GM23338 (cell line): ENCODE results near the gene AVPR1B. TPM values are rescaled to one million over a fixed set of nuclear protein-coding genes. Genes with fewer than 3 reads are reported as not detected.

ENCODE experiments used
- ATAC-seq: fragments of 200-7000 bp; cut with Tn5 transposase; 3 replicates; pipeline ENCODE4 v1.9.1; 2020
- DNase-seq: peaks from one replicate; pipeline ENCODE4 v3.0.0-alpha.2; 2015; ENCODE audit warnings: low spot score
- H2AFZ ChIP-seq: fragments of 200-600 bp; sonication (generic); 2 replicates; pipeline ENCODE4 v1.8.0; 2016; ENCODE audit warnings: antibody characterized with exemption, mild to moderate bottlenecking, moderate library complexity
- H3F3A ChIP-seq: fragments of 200-600 bp; sonication (generic); replicated peaks from 2 replicates; pipeline ENCODE4 v1.8.0; 2017; ENCODE audit warnings: antibody characterized with exemption, mixed run types, low read depth
- H3K27ac ChIP-seq: fragments of 200-600 bp; sonication (generic); 2 replicates; pipeline ENCODE4 v1.6.1; 2016; ENCODE audit warnings: low read depth
- H3K27me3 ChIP-seq: fragments of 200-600 bp; sonication (generic); 2 replicates; pipeline ENCODE4 v1.8.0; 2016; ENCODE audit warnings: mild to moderate bottlenecking, mixed run types, moderate library complexity; ENCODE audit not compliant: insufficient read depth
- H3K36me3 ChIP-seq: fragments of 200-600 bp; sonication (generic); 2 replicates; pipeline ENCODE4 v1.8.0; 2016; ENCODE audit warnings: mild to moderate bottlenecking; ENCODE audit not compliant: insufficient read depth
- H3K4me1 ChIP-seq: fragments of 200-600 bp; sonication (generic); 2 replicates; pipeline ENCODE4 v1.8.0; 2016; ENCODE audit warnings: mild to moderate bottlenecking, moderate library complexity; ENCODE audit not compliant: insufficient read depth
- H3K4me2 ChIP-seq: fragments of 200-600 bp; sonication (generic); 2 replicates; pipeline ENCODE4 v1.7.1; 2017; ENCODE audit warnings: mixed run types
- H3K4me3 ChIP-seq: fragments of 200-600 bp; sonication (generic); 2 replicates; pipeline ENCODE4 v1.6.1; 2016; ENCODE audit warnings: mixed run types
- H3K79me2 ChIP-seq: fragments of 200-600 bp; sonication (generic); replicated peaks from 2 replicates; pipeline ENCODE4 v1.8.0; 2017; ENCODE audit warnings: mild to moderate bottlenecking; ENCODE audit not compliant: insufficient read depth
- H3K9me2 ChIP-seq: fragments of 200-600 bp; sonication (generic); 2 replicates; pipeline ENCODE4 v1.8.0; 2017; ENCODE audit not compliant: insufficient read depth
- H4K20me1 ChIP-seq: fragments of 200-600 bp; sonication (generic); replicated peaks from 2 replicates; pipeline ENCODE4 v1.8.0; 2017; ENCODE audit warnings: mild to moderate bottlenecking; ENCODE audit not compliant: insufficient read depth
- H3K27ac Mint-ChIP-seq: 2 replicates; pipeline ENCODE4 v1.8.0; 2020; ENCODE audit warnings: inconsistent platforms, mild to moderate bottlenecking, moderate library complexity, mixed read lengths
- H3K27me3 Mint-ChIP-seq: 3 replicates; pipeline ENCODE4 v1.8.0; 2022; ENCODE audit warnings: low read depth, mild to moderate bottlenecking, moderate library complexity, mixed read lengths, inconsistent platforms; ENCODE audit not compliant: insufficient read depth, poor library complexity
- H3K36me3 Mint-ChIP-seq: 3 replicates; pipeline ENCODE4 v1.8.0; 2021; ENCODE audit warnings: low read depth, mild to moderate bottlenecking, inconsistent platforms, moderate library complexity, mixed read lengths
- H3K4me1 Mint-ChIP-seq: 3 replicates; pipeline ENCODE4 v1.8.0; 2020; ENCODE audit warnings: mild to moderate bottlenecking, inconsistent platforms, mixed read lengths
- H3K4me3 Mint-ChIP-seq: 3 replicates; pipeline ENCODE4 v1.8.0; 2021; ENCODE audit warnings: moderate library complexity, mild to moderate bottlenecking, inconsistent platforms, mixed read lengths
- H3K9me3 Mint-ChIP-seq: 3 replicates; pipeline ENCODE4 v1.8.0; 2020; ENCODE audit warnings: moderate library complexity, mild to moderate bottlenecking, inconsistent platforms, mixed read lengths
- ETS1 ChIP-seq: IDR thresholded peaks from 2 replicates; pipeline ENCODE4 v1.6.1; 2016; ENCODE audit warnings: antibody characterized with exemption
- EZH2 ChIP-seq: fragments of 200-600 bp; sonication (generic); IDR thresholded peaks from one replicate; pipeline ENCODE4 v1.8.0; 2017; ENCODE audit warnings: antibody characterized with exemption, mild to moderate bottlenecking, low read depth; ENCODE audit not compliant: unreplicated experiment
- EZH2phosphoT487 ChIP-seq: fragments of 200-600 bp; sonication (generic); IDR thresholded peaks from one replicate; pipeline ENCODE4 v1.8.1; 2018; ENCODE audit warnings: antibody characterized with exemption; ENCODE audit not compliant: unreplicated experiment
- NANOG ChIP-seq: IDR thresholded peaks from 2 replicates; pipeline ENCODE4 v1.6.1; 2016; ENCODE audit warnings: antibody characterized with exemption, borderline replicate concordance
- POLR2AphosphoS5 ChIP-seq: IDR thresholded peaks from 2 replicates; pipeline ENCODE4 v1.6.1; 2016; ENCODE audit warnings: antibody characterized with exemption, low read depth
- REST ChIP-seq: IDR thresholded peaks from one replicate; pipeline ENCODE4 v1.6.1; 2018; ENCODE audit warnings: antibody characterized with exemption; ENCODE audit not compliant: unreplicated experiment
- ZNF114 ChIP-seq: fragments of 250-450 bp; sonication (Bioruptor Pico); IDR thresholded peaks from 2 replicates; pipeline ENCODE4 v1.5.0; 2020; ENCODE audit warnings: mild to moderate bottlenecking, moderate library complexity
- ZNF331 ChIP-seq: fragments of 250-450 bp; sonication (Bioruptor Pico); IDR thresholded peaks from 2 replicates; pipeline ENCODE4 v1.5.0; 2020; ENCODE audit warnings: low read depth, mild to moderate bottlenecking, moderate library complexity
- ZNF462 ChIP-seq: fragments of 250-450 bp; sonication (Bioruptor Pico); IDR thresholded peaks from 2 replicates; pipeline ENCODE4 v1.5.0; 2020; ENCODE audit warnings: mild to moderate bottlenecking, moderate library complexity
- polyA plus RNA-seq: library from polyadenylated mRNA; unstranded; fragments of >200 nt; fragmentation: Nextera tagmentation; extraction: Ambion mirVana; gene quantifications from 2 replicates; pipeline ENCODE4 v1.2.1, GENCODE V29; 2016
- total RNA-seq: library from RNA; depleted of rRNA; stranded (reverse); fragments of >200 nt; shearing (Covaris generic); gene quantifications from 2 replicates; pipeline ENCODE4 v1.2.3, GENCODE V29; 2014
- TF ChIP-seq, protein P1 (sequence below), 2 experiments: fragments of 200-600 bp in 1 of 2; sonication (generic) in 1 of 2; conservative IDR thresholded peaks; 2 replicates each; pipeline versions ENCODE4 v1.5.1 to v1.6.1; 2016 to 2017; ENCODE audit warnings: antibody characterized with exemption in 2 of 2, low read depth in 2 of 2, mild to moderate bottlenecking in 2 of 2, moderate library complexity in 1 of 2

Gene AVPR1B
- total and polyA plus RNA-seq, 2 experiments from 2014 or later, result 0.24 to 0.52 TPM

DNA sequence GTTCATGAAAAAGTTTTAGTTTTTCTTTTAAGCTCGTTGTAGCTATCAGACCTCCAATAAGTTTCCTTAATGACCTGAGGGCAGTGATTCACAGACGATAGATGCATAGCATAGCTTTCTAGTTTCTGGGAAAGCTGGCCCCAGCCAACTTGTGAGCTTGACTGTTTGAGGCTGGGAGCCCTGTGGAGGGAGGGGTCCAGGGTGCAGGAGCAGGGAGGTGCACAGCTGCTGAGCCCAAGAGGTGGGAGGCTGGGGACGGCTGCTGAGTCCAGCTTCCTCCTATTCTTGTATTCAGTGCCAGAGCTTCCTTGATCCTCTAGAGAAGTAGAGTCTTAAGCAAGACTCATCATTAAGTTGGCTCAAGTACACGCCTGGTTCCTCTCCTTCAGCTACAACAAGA is 11.0 kb upstream of the AVPR1B start:
- no peaks in the 10 kb centered on the region for H3K27me3 ChIP-seq
- no peak overlapping the region for H2AFZ ChIP-seq
- H3K9me2 ChIP-seq, result no peaks in the 10 kb centered on the region
- Mint-ChIP-seq H3K36me3 (no peaks in the 10 kb centered on the region), H3K27me3 (no peaks in the 10 kb centered on the region), H3K9me3 (peaks cover 4% of the 10 kb centered on the region; the same call in 1 of the 3 replicates), H3K4me1 (no peaks in the 10 kb centered on the region), H3K27ac (no peak overlapping the region), H3K4me3 (no peak overlapping the region)
- H3F3A ChIP-seq, result no peaks in the 10 kb centered on the region
- H4K20me1 ChIP-seq, result no peaks in the 10 kb centered on the region
- H3K79me2 ChIP-seq, result no peaks in the 10 kb centered on the region
- no peak for TF ChIP-seq ZNF331 (CRISPR knock-in tag)
- no peaks in the 10 kb centered on the region for H3K4me1 ChIP-seq
- no peak for DNase-seq
- H3K4me3 ChIP-seq, result no peak overlapping the region
- no peaks in the 10 kb centered on the region for H3K36me3 ChIP-seq
- no peak overlapping the region for H3K4me2 ChIP-seq
- no peak overlapping the region for H3K27ac ChIP-seq
- no peak for ATAC-seq

DNA sequence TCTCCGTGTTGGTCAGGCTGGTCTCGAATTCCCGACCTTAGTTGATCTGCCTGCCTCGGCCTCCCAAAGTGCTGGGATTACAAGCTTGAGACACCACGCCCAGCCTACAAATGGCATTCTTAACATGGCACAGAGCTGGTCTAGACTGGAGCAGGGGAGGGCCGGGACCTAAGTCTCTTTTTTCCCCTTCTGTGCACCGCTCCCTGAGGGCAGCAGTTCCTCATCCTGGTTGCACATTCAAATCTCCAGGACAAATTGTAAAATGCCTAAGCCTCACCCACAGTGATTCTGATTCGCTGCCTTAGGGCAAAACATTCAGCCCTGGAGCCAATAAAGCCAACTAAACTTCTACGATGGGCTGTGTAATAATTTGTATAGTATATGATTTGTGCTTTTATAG is 10.1 kb upstream of the AVPR1B start:
- ATAC-seq, result no peak
- Histone ChIP-seq H3K36me3 (no peaks in the 10 kb centered on the region), H3K27ac (no peak overlapping the region), H3K4me3 (no peak overlapping the region), H3K27me3 (no peaks in the 10 kb centered on the region), H3F3A (no peaks in the 10 kb centered on the region), H3K4me1 (no peaks in the 10 kb centered on the region), H3K9me2 (no peaks in the 10 kb centered on the region), H3K4me2 (no peak overlapping the region), H2AFZ (no peak overlapping the region), H3K79me2 (no peaks in the 10 kb centered on the region), H4K20me1 (no peaks in the 10 kb centered on the region)
- Mint-ChIP-seq H3K27ac (no peak overlapping the region), H3K9me3 (peaks cover 8% of the 10 kb centered on the region), H3K27me3 (no peaks in the 10 kb centered on the region), H3K36me3 (no peaks in the 10 kb centered on the region), H3K4me1 (no peaks in the 10 kb centered on the region), H3K4me3 (no peak overlapping the region)
- DNase-seq, result no peak
- TF ChIP-seq, protein P1, sequence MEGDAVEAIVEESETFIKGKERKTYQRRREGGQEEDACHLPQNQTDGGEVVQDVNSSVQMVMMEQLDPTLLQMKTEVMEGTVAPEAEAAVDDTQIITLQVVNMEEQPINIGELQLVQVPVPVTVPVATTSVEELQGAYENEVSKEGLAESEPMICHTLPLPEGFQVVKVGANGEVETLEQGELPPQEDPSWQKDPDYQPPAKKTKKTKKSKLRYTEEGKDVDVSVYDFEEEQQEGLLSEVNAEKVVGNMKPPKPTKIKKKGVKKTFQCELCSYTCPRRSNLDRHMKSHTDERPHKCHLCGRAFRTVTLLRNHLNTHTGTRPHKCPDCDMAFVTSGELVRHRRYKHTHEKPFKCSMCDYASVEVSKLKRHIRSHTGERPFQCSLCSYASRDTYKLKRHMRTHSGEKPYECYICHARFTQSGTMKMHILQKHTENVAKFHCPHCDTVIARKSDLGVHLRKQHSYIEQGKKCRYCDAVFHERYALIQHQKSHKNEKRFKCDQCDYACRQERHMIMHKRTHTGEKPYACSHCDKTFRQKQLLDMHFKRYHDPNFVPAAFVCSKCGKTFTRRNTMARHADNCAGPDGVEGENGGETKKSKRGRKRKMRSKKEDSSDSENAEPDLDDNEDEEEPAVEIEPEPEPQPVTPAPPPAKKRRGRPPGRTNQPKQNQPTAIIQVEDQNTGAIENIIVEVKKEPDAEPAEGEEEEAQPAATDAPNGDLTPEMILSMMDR (conservative IDR thresholded peaks at IDR 0.05; ENCODE audit: low read depth in 2 of 2), result no peak
- TF ChIP-seq EZH2phosphoT487 (no peak), NANOG (no peak), ZNF114 (CRISPR knock-in tag) (no peak), POLR2AphosphoS5 (no peak), REST (no peak), EZH2 (no peak), ETS1 (no peak), ZNF462 (CRISPR knock-in tag) (no peak)
